Left kidney (tissue), 2 donors: ENCODE data around the gene ZNF318. TPM values are rescaled to one million over a fixed set of nuclear protein-coding genes. Genes with fewer than 3 reads are reported as not detected.
"Not testable (repeated sequence)": the region's sequence is repeated elsewhere in the genome, so short reads cannot be mapped to it uniquely, and the experiment has no call there.

Source experiments
- DNase-seq: peaks from one replicate; pipeline ENCODE4 v3.0.0-alpha.2; 2013
- polyA plus RNA-seq: library from polyadenylated mRNA; unstranded; fragments of 120-200 nt; gene quantifications from one replicate; pipeline ENCODE4 v1.2.1, GENCODE V29; 2013; ENCODE audit not compliant: insufficient read length

ZNF318 gene
- polyA plus RNA-seq, 1 donor = 38.1 TPM

GRCh38 chr6:43303006-43303405 lies 66.4 kb downstream of the ZNF318 start:
- DNase-seq = not testable (repeated sequence)

DNA sequence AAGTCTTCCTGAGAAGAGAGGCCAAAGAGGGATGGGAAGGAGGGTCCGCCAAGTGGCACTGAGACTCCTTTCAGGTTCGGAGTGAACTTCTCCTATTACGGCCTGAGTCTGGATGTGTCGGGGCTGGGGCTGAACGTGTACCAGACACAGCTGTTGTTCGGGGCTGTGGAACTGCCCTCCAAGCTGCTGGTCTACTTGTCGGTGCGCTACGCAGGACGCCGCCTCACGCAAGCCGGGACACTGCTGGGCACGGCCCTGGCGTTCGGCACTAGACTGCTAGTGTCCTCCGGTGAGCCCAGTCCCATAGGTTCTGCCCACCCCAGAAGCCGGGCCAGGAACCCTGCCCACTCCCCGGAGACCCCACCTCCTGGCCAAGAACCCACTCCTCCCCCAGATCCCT lies 67.3 kb downstream of the ZNF318 start:
- DNase-seq = no peak

DNA sequence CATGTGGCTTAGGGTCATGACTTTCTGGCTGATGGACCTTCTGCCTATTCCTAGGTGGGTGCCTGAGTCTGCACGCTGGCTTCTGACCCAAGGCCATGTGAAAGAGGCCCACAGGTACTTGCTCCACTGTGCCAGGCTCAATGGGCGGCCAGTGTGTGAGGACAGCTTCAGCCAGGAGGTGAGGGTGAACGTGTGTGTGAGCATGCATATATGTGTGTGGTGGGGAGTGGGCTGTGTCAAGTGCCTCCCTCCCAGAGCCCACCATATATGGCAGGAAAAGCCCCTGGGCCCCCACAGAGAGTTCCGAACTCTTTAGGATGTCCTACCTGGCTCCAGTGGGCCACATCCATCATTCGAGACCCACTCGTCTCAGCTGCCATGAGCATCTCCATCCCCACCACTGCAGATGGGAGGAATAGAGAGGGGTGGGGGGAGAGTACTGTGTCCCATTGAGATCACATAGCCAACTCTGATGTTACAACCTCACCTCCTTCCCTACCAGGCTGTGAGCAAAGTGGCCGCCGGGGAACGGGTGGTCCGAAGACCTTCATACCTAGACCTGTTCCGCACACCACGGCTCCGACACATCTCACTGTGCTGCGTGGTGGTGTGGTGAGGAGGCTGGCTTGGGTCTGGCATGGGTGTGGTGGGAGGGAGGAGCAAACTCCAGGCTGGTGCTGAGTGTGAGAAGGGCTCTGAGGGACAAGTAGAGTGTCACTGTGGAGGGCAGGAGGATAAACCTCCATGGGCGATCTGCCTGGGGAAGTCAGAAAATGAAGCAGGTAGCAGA lies 68.2 kb downstream of the ZNF318 start:
- DNase-seq = no peak

GRCh38 chr6:43299338-43300293 lies 69.8 kb downstream of the ZNF318 start:
- DNase-seq = no peak

- DNase-seq = no peak
Measured at GRCh38 chr6:43298565-43299337, 70.7 kb downstream of the ZNF318 start.

DNA sequence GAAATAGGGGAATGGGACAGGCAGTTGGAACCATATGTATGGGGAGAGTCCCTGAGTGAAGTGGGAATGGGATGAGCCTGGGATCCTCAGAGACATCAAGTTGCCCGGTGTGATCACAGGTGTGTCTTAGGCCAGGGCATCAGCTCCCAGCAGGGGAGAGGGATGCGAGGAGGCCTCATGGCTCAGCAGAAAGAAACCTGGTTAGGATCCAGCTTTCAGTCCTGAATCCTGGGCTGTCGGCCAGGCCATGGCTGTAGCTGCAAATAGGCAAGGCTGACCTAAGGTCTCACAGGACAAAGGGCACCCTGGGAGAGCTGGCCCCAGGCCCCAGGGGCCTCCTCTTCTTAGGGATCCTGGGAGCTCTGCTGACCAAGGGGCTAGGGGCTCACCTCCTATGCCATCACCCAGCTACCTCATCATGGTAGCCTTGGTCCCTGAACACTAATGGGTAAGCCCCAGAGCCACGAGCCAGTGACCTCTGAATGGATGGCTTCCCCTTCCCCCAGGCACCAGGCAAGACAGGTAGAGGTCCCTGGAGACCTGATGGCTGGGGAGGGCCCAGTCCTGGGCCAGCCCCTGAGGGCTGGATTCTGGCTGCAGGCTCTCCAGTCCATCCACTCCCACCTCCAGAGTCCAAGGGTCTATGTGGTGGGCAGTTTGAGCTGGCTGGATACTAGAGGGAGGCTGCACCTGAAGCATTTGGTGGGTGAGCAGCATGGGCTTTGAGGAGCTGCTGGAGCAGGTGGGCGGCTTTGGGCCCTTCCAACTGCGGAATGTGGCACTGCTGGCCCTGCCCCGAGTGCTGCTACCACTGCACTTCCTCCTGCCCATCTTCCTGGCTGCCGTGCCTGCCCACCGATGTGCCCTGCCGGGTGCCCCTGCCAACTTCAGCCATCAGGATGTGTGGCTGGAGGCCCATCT lies 71.5 kb downstream of the ZNF318 start, which contains the start of gene SLC22A7:
SLC22A7 (plus strand) TSS at position 617 of the 921 bp plus-strand sequence; CDS start at position 716, 99 bp downstream.
- DNase-seq = no peak

DNA sequence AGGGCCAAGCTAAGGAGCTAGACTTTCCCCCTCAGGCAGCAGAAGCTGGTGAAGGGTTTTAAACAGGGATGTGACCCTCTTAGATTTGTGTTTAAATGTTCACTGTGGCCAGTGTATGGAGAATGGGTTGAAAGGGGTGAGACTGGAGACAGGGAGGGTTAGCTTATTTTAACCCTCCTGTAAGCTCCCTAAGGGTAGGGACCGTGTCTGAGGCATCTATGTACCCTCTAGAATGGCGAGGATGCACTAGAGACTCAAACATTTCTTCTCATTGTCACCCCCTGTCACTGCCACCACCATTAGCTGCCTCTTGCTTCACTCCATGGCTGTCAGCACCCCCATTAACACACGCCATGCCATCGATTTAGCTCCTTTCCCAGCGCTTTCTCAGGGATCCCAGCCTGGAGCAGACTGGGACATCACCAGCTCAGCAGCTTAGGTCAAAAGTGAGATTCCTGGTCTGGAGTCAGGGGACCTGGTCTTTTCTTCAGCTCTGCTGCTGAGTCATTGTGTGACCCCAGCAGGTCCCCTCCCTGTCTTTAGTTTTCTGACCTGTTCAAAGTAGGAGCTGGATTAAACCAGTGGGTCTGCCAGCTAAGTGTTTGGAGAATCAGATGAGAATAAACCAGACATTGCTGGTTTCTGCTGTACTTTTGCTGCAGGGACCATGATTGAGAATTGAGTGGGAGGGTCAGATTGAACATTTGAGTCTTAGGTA lies 72.5 kb downstream of the ZNF318 start:
- DNase-seq = no peak

DNA sequence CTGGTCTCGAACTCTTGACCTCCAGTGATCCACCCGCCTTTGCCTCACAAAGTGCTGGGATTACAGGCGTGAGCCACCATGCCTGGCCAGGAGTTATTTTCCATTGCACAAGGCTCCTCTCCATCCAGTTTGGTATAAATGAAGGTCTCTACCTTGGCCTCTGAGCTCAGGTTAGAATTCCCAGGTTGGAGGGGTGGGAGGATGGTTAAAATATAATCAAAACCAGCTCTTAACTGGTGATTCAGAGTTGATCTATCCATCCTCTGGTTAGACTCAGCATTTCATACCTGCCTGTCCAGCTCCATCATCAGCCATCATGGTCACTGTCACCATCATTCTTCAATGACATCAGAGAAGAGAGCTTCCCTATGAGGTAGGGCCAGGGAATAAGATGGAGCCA lies 74.0 kb downstream of the ZNF318 start:
- DNase-seq = no peak

DNA sequence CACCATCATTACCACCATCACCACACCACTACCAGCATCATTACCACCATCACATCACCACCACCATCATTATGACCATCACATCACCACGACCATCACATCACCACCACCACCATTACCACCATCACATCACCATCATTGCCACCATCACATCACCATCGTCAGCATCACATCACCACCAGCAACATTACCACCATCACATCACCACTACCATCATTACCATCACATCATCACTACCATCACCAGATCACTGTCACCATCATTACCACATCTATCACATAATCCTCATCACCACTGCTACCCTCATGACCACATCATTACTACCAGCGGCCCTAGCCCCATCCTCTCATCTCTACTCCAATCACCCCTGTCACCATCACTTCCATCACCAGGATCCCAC lies 74.9 kb downstream of the ZNF318 start:
- DNase-seq = no peak

GRCh38 chr6:43293698-43294097 lies 75.7 kb downstream of the ZNF318 start:
- DNase-seq = no peak

GRCh38 chr6:43292763-43293318 lies 76.6 kb downstream of the ZNF318 start:
- no peak for DNase-seq

GRCh38 chr6:43292341-43292740 lies 77.1 kb downstream of the ZNF318 start:
- DNase-seq = no peak

DNA sequence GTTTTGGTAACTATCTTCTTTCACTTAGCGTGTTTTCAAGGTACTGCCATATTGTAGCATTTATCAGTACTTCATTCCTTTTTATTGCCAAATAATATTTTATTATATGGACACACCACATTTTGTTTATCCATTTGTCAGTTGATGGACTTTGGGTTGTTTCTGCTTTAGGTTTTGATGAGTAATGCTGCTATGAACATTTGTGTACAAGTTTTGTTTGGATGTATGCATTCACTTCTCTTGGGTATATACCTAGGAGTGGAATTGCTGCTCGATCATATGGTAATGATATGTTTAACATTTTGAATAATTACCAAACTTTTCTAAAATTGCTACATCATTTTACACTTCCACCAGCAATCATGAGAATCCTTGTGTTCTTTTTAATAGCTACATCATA lies 77.7 kb downstream of the ZNF318 start:
- no peak for DNase-seq

DNA sequence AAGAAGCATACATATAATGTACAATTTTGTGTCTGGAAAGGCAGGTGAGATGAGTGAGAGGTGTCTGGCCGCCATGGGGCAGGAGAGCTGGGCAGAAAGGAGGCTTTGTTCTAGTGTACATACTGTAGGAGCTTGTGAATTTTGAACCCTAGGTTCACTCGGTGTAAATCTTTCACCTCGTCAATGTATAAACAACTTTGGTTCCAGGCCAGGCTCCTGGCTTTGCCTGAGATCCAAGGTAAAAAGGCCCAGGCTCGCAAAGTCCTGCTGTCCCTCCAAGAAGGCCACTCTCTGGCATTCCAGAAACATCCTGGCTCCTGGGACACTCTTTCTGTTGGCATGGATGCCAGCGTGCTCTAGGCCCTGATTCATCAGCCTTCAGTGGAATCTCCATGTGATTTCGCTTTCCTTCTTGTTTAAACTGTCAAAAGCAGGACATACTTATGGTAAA lies 78.5 kb downstream of the ZNF318 start:
- DNase-seq = no peak

GRCh38 chr6:43290339-43290904 lies 79.0 kb downstream of the ZNF318 start:
- DNase-seq = no peak

DNA sequence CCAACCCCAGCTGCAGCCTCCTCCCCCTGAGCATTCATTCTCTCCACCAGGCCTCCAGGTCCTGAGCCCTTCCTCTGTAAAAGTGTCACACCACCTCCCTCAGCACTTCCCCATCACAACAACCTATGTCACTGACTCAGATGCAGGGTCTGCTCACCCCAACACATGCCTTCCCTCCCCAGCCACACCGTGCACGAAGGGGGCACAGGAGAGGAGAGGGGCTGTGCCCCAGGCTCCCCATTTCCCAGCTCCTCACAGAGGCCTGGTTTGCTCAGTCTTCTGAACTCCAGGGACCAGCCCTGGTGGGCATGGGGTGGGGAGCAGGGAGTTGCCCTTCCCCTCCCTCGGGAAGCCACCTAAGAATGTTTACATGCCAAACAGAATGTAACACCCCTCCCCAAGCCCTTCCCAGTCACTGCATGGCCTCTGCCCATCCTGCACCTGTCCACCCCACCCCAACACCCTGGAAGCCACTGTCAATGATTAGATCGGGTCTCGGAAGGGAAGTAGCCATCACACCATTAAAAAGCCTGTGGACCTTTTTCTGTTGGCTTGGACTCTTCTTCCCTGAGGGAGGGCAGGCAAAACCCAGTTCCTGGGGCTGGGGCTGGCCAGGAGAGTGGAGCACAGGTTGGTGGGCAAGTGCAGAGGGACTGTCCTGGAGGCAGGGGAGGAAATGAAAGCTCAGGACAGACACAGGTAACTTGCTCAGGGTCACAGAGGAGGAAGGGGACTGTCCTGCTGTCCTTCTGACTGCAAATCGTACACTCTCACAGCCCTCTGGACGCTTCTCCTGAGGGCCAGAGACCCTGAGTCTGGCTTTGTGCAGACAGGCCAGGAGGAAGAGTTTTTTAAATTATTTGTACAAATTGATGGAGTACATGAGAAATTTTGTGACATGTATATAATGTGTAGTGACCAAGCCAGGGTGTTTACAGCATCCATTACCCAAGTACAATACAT lies 81.4 kb downstream of the ZNF318 start:
- DNase-seq = no peak

DNA sequence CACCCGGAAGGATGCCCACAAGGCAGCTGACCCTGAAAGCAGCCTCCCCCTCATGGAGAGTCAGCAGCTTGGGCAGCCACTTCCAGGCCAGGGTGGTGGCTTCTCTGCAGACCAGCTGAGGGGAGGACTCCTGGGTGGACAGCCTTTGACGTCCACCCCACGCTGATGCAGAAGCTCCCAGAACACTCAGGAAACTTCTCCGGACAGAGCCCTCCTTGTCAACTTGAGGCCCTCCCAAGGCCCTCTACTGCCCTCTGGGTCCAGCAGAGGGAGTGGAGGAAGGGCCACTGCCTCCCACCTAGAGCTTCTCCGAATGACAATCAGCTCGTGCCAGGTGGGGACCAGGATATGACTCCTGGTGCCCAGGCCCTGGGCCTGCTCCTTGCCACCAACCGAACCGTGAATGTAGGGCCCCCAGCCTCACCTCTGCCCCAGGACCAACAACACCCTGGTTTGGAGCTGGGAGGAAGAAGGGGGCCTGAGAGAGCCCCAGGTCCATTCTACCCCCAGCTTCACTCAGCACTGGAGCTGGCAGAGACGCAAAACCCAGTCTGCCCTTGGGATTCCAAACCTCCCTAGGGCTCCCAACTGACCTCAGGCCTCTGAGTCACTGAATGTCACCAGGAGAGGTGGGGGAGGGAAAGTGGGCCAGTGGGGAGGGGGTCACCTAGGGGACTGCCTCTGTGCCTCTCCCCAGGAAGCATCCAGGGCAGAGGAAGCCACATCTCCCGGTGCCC lies 82.3 kb downstream of the ZNF318 start:
- DNase-seq = no peak
